Panc1 (cell line): Measurements from ENCODE around the gene BBS1. TPM values are rescaled to one million over a fixed set of nuclear protein-coding genes. Genes with fewer than 3 reads are reported as not detected.

ENCODE experiments used
- ATAC-seq: fragments of 200-7000 bp; cut with Tn5 transposase; 2 replicates; pipeline ENCODE4 v1.9.1; 2020; ENCODE audit warnings: mild to moderate bottlenecking, moderate library complexity
- BruUV-seq: library from RNA; stranded (reverse); fragments of 400-500 nt; replicated peaks from 2 replicates; lab custom pipeline; 2021; lab: Mats Ljungman, UMichigan
- CTCF ChIA-PET: fragments of 300-600 bp; sonication (Branson Sonifier 250); formaldehyde crosslinking; loops from one replicate; lab custom pipeline; 2022; ENCODE audit warnings: antibody characterized with exemption; lab: Charles Lee
- POLR2A ChIA-PET: fragments of 300-600 bp; sonication (Branson Sonifier 250); formaldehyde crosslinking; loops from one replicate; lab custom pipeline; 2022; ENCODE audit warnings: antibody characterized with exemption; lab: Charles Lee
- DNase-seq: peaks from one replicate; pipeline ENCODE4 v3.0.0-alpha.2; 2010; ENCODE audit warnings: low read depth, low spot score
- H3K27ac ChIP-seq: 2 replicates; pipeline ENCODE4 v1.5.1; 2011; ENCODE audit warnings: mild to moderate bottlenecking, low read length, inconsistent platforms
- H3K27me3 ChIP-seq: fragments of 200-500 bp; sonication (Bioruptor generic); 2 replicates; pipeline ENCODE4 v1.6.0; 2014; ENCODE audit warnings: low read length, inconsistent platforms; ENCODE audit not compliant: control insufficient read depth, insufficient read depth
- H3K36me3 ChIP-seq: fragments of 200-500 bp; sonication (Bioruptor generic); 2 replicates; pipeline ENCODE4 v1.5.1; 2014; ENCODE audit warnings: inconsistent platforms, mild to moderate bottlenecking, low read length, moderate library complexity; ENCODE audit not compliant: control insufficient read depth, insufficient read depth
- H3K4me1 ChIP-seq: 2 replicates; pipeline ENCODE4 v1.5.1; 2011; ENCODE audit warnings: inconsistent platforms, mild to moderate bottlenecking, low read length, moderate library complexity; ENCODE audit not compliant: control insufficient read depth, insufficient read depth
- H3K4me3 ChIP-seq, 2 experiments: 2 replicates each; pipeline ENCODE4 v1.5.1; 2011 to 2012; ENCODE audit warnings: low read depth in 2 of 2, low read length in 2 of 2, mild to moderate bottlenecking in 2 of 2, inconsistent platforms in 1 of 2, moderate library complexity in 1 of 2
- H3K9me3 ChIP-seq: fragments of 200-500 bp; sonication (Bioruptor generic); 2 replicates; pipeline ENCODE4 v1.5.1; 2014; ENCODE audit warnings: low read depth, mild to moderate bottlenecking, inconsistent platforms, low read length, moderate library complexity; ENCODE audit not compliant: control insufficient read depth, insufficient read depth
- POLR2AphosphoS5 ChIP-seq: IDR thresholded peaks from 2 replicates; pipeline ENCODE4 v1.6.1; 2012; ENCODE audit warnings: mild to moderate bottlenecking, low read depth, low read length, moderate library complexity
- SIN3A ChIP-seq: IDR thresholded peaks from 2 replicates; pipeline ENCODE4 v1.6.1; 2012; ENCODE audit warnings: low read depth, mild to moderate bottlenecking, low read length, moderate library complexity, borderline replicate concordance; ENCODE audit not compliant: insufficient read depth
- TCF7L2 ChIP-seq: IDR thresholded peaks from 2 replicates; pipeline ENCODE4 v1.6.1; 2011; ENCODE audit warnings: mild to moderate bottlenecking, low read depth, low read length, inconsistent platforms
- in situ Hi-C: cut with HindIII; loops from 2 replicates; pipeline ENCODE4 v1.10.0; 2016; ENCODE audit warnings: low sequenced_read_pairs, low pct_unique_long_range_greater_than_20kb
- intact Hi-C: fragments of 100-400 bp; cut with micrococcal nuclease; formaldehyde crosslinking; loops from one replicate; pipeline ENCODE4 v1.10.0; 2022; ENCODE audit not compliant: unreplicated experiment
- total RNA-seq: library from RNA; stranded (reverse); gene quantifications from one replicate; pipeline ENCODE4 v1.2.1, GENCODE V29; 2021; ENCODE audit not compliant: unreplicated experiment
- TF ChIP-seq, protein P1 (sequence below): fragments of 450-650 bp; IDR thresholded peaks from 2 replicates; pipeline ENCODE4 v1.5.1; 2017; ENCODE audit warnings: mild to moderate bottlenecking
- TF ChIP-seq, protein P2 (sequence below), 2 experiments: IDR thresholded peaks; 2 replicates each; pipeline ENCODE4 v1.6.1; 2011 to 2012; ENCODE audit warnings: low read depth in 2 of 2, control low read depth in 1 of 2, low read length in 1 of 2, mild to moderate bottlenecking in 1 of 2, moderate library complexity in 1 of 2; ENCODE audit not compliant: insufficient read depth in 1 of 2

Gene BBS1
- total RNA-seq, 1 experiment from 2014 or later, result 26.9 TPM

DNA sequence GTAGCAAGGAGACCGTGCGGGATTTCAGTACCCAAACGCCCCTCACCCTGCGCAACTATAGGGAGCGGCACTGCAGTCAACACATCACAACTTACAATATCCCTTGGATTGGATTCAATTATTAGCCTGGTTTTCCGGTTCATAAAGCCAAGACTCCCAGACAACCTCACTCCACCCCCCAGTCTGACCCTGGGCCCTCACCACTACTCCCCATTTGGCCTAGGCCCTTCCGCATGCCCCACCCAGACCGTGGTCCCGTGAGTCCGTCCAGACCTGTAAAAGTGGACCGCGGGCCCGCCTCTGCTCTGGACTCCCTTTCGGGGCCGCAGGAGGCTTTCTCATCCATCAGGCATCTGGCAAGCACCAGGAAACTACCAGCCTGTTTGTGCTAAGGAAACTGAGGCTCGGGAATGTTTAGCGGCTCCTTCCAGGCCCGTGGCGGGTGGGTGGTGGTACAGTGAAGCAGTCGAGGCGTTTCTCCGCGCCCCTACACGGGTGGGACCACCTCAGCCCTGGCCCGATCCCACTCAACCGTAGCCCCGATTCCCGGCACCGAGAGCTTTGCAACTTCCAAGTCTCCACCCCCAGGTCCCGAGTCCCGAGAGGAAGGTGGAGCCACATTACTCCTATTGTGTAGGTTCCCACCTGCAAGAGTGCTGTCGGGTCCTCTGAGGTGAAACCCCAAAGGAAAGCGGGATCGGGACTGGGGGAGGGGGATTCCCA lies 30.9 kb upstream of the BBS1 start:
- Histone ChIP-seq H3K9me3 (no peaks in the 10 kb centered on the region), H3K4me1 (peaks cover 4% of the 10 kb centered on the region), H3K27me3 (no peaks in the 10 kb centered on the region), H3K4me3 (peak overlapping the region; percentile 77 to 90), H3K36me3 (peaks cover 5% of the 10 kb centered on the region; the same call in 1 of the 2 replicates), H3K27ac (peak overlapping the region; percentile 95)
- TSS peak; percentile 92 for BruUV-seq
- ATAC-seq (peak; percentile 65), DNase-seq (peak; percentile 30)
- in situ Hi-C loops, result no loop called here
- TF ChIP-seq SIN3A (no peak), POLR2AphosphoS5 (no peak; the same call in 1 of the 2 replicates), TCF7L2 (no peak)
- TF ChIP-seq, protein P1, sequence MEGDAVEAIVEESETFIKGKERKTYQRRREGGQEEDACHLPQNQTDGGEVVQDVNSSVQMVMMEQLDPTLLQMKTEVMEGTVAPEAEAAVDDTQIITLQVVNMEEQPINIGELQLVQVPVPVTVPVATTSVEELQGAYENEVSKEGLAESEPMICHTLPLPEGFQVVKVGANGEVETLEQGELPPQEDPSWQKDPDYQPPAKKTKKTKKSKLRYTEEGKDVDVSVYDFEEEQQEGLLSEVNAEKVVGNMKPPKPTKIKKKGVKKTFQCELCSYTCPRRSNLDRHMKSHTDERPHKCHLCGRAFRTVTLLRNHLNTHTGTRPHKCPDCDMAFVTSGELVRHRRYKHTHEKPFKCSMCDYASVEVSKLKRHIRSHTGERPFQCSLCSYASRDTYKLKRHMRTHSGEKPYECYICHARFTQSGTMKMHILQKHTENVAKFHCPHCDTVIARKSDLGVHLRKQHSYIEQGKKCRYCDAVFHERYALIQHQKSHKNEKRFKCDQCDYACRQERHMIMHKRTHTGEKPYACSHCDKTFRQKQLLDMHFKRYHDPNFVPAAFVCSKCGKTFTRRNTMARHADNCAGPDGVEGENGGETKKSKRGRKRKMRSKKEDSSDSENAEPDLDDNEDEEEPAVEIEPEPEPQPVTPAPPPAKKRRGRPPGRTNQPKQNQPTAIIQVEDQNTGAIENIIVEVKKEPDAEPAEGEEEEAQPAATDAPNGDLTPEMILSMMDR, result no peak
- TF ChIP-seq, protein P2, sequence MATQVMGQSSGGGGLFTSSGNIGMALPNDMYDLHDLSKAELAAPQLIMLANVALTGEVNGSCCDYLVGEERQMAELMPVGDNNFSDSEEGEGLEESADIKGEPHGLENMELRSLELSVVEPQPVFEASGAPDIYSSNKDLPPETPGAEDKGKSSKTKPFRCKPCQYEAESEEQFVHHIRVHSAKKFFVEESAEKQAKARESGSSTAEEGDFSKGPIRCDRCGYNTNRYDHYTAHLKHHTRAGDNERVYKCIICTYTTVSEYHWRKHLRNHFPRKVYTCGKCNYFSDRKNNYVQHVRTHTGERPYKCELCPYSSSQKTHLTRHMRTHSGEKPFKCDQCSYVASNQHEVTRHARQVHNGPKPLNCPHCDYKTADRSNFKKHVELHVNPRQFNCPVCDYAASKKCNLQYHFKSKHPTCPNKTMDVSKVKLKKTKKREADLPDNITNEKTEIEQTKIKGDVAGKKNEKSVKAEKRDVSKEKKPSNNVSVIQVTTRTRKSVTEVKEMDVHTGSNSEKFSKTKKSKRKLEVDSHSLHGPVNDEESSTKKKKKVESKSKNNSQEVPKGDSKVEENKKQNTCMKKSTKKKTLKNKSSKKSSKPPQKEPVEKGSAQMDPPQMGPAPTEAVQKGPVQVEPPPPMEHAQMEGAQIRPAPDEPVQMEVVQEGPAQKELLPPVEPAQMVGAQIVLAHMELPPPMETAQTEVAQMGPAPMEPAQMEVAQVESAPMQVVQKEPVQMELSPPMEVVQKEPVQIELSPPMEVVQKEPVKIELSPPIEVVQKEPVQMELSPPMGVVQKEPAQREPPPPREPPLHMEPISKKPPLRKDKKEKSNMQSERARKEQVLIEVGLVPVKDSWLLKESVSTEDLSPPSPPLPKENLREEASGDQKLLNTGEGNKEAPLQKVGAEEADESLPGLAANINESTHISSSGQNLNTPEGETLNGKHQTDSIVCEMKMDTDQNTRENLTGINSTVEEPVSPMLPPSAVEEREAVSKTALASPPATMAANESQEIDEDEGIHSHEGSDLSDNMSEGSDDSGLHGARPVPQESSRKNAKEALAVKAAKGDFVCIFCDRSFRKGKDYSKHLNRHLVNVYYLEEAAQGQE (IDR thresholded peaks at IDR 0.05; ENCODE audit: insufficient read depth in 1 of 2, low read depth in 2 of 2, low read length in 1 of 2), result no peak
- intact Hi-C loops, result loop anchor here (2.0 kb wide), 1 partner anchor 71 kb away; no protein-coding TSS in a partner anchor
- CTCF ChIA-PET, result interaction anchor here (0.6 to 1.8 kb wide), 5 partner anchors 12 to 167 kb away, joined by 3 to 10 read pairs (median 3); partner anchors contain the start of gene PELI3
- POLR2A ChIA-PET, result interaction anchor here (0.5 to 1.0 kb wide), 3 partner anchors 10 to 151 kb away, joined by 3 to 11 read pairs (median 7); no protein-coding TSS in a partner anchor

DNA sequence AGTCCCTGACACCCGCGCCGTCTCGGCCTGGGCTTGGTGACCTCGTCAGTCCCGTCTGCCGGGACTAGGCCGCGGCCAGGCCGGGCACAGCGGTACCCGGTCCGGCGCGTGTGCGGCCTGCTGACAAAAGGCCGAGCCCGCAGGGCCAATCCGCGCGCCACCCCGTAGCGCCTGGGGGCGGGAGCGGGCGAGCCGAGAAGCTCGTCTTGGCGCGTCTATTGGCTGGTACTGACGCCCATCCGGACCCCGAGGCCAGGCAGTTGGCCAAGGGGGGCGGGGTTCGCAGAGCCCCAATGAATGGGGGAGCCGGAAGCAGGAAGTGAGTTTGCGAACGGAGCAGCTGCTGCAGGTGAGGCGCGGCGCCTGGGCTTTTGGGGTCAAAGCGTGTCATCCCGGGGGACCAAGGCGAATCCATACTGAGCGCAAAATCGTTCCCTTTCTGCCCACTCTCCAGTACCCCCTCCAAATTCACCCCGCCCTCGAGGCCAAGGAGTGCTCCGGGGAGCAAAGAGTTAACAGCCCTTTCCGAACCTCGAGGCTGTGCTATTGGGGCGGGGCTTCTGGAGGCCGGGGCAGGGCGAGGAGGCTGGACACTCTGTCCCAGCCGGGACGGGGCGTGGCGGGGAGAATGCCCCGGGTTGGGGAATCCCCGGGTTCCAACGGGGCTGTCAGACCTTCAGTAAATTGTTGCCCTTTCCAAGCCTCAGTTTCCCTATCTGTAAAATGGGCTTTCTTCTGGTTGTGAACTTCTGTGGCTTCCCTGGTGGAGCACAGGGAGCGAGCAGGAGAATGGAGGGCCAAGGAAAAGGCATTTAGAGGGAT lies 30.1 kb upstream of the BBS1 start, which contains the start of gene DPP3:
DPP3 (plus strand) TSS at position 318 of the 822 bp plus-strand sequence. CDS start 1,767 bp downstream, outside the sequence.
- intact Hi-C loops (no loop called here), in situ Hi-C loops (no loop called here)
- TF ChIP-seq, protein P2 (IDR thresholded peaks at IDR 0.05; ENCODE audit: insufficient read depth in 1 of 2, low read depth in 2 of 2, low read length in 1 of 2), result peak in 1 of 2 experiments; percentile 47; a peak in 2 of 4 replicates
- TF ChIP-seq, protein P1, result no peak
- TF ChIP-seq POLR2AphosphoS5, result peak; percentile 95
- TF ChIP-seq SIN3A, result no peak; the same call in none of the 2 replicates
- peak; percentile 69 for TF ChIP-seq TCF7L2
- peak within 1 kb of the TSS; percentile 77 to 90 for H3K4me3 ChIP-seq
- peaks cover 5% of the 10 kb centered on the region; the same call in 1 of the 2 replicates for H3K36me3 ChIP-seq
- H3K27ac ChIP-seq, result peak within 1 kb of the TSS; percentile 95
- no peaks in the 10 kb centered on the region for H3K9me3 ChIP-seq
- POLR2A ChIA-PET, result interaction anchor here (0.5 to 1.0 kb wide), 5 partner anchors 10 to 330 kb away, joined by 3 to 12 read pairs (median 7); no protein-coding TSS in a partner anchor
- DNase-seq, result peak; percentile 90
- H3K4me1 ChIP-seq, result peaks cover 4% of the 10 kb centered on the region
- ATAC-seq, result peak; percentile 95
- CTCF ChIA-PET, result interaction anchor here (0.6 to 0.8 kb wide), 3 partner anchors 48 to 168 kb away, joined by 3 to 5 read pairs (median 4); no protein-coding TSS in a partner anchor
- no peaks in the 10 kb centered on the region for H3K27me3 ChIP-seq
- no TSS peak for BruUV-seq
